HG03439 (cell line): ENCODE measurements around the gene NCSTN.

ENCODE experiments used
- ATAC-seq: cut with Tn5 transposase; IDR thresholded peaks from one replicate; pipeline ENCODE4 v1.9.1; 2021; ENCODE audit warnings: mild to moderate bottlenecking, moderate library complexity; ENCODE audit not compliant: unreplicated experiment

Gene NCSTN

GRCh38 chr1:160346958-160347357 lies 3.8 kb downstream of the NCSTN start:
- ATAC-seq: no peak

- no peak for ATAC-seq
Measured at GRCh38 chr1:160351629-160352028, 8.4 kb downstream of the NCSTN start.

- no peak for ATAC-seq
Measured at GRCh38 chr1:160352555-160352954, 9.4 kb downstream of the NCSTN start.

- no peak for ATAC-seq
Measured at GRCh38 chr1:160353223-160353622, 10.0 kb downstream of the NCSTN start.

DNA sequence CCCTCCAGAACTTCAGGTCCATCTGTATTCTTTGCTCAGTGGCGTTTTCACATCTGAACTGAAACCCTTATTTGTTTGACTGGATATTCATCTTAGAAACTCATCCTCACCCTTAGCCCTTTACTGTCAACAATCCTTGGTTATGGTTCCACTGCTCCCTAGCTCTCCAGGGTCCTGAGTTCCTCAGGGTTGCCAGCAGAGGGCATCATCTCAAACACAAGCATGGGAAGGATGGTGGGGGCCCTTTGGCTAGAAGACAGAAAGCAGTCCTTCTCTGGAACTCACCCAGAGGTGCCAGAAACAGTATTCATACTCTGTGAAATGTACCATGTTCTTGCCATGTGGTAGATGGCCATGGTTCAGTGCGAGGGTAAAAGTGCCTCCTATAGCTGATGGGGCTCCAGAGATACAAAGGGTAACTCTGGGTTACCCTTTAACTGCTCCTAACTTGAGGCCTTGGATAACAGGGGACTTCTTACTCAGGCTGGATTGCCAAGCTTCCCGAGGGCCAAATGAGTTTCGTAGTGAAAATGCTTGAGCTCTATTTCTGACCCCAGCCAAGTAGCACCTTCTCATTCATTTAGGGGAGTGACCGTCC lies 11.3 kb downstream of the NCSTN start:
- ATAC-seq: no peak

DNA sequence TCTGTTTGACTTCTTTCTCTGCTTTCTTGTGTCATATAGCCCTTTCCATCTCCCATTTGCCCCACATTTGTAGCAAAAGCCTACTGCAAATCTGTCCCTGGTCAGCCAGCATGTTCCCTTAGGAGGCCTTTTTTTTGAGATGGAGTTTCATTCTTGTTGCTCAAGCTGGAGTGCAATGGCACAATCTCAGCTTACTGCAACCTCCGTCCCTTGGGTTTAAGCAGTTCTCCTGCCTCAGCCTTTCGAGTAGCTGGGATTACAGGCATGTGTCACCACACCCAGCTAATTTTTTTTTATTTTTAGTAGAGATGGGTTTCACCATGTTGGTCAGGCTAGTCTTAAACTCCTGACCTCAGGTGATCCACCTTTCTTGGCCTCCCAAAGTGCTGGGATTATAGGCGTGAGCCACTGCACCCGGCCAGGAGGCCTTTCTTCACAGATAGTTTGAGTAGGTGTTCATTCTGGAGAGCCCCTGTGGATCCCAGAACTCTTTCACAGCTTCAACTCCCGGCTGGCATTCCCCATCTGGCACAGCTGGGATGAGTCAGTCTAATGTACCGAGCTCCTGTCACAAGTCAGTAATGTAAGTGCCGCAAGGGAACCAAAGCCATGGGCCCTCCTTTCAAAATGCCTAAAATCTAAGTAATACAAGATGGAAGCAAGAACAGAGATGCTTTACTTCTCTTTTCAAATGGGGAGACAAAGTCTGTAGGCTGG lies 14.3 kb downstream of the NCSTN start:
- ATAC-seq: no peak

DNA sequence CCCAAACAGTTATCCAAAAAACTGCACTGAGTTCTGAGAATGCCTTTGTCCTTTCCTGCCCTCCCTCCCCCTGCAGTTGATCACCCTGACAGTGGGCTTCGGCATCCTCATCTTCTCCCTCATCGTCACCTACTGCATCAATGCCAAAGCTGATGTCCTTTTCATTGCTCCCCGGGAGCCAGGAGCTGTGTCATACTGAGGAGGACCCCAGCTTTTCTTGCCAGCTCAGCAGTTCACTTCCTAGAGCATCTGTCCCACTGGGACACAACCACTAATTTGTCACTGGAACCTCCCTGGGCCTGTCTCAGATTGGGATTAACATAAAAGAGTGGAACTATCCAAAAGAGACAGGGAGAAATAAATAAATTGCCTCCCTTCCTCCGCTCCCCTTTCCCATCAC lies 14.9 kb downstream of the NCSTN start:
- no peak for ATAC-seq

GRCh38 chr1:160359559-160360226 lies 16.5 kb downstream of the NCSTN start:
- no peak for ATAC-seq

- no peak for ATAC-seq
Measured at GRCh38 chr1:160360227-160360695, 17.1 kb downstream of the NCSTN start.

DNA sequence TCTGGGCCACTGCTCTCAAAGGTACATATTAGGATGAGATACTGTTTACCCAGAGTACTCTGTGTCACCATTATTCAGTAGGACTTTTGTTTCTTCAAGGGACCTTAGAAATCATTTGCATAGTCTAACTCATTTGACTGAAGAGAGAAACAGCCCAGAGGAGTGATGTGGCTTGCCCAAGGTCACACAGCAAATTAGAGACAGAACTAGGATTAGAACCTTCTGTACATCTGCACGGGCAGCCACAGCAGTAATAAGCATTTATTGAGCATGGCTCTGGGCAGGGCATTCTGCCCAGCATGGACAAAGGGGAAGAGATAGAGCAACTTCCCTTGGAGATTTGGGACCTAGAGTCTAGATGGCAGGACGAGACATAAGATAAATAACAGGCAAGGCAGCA lies 18.0 kb downstream of the NCSTN start:
- ATAC-seq: no peak

DNA sequence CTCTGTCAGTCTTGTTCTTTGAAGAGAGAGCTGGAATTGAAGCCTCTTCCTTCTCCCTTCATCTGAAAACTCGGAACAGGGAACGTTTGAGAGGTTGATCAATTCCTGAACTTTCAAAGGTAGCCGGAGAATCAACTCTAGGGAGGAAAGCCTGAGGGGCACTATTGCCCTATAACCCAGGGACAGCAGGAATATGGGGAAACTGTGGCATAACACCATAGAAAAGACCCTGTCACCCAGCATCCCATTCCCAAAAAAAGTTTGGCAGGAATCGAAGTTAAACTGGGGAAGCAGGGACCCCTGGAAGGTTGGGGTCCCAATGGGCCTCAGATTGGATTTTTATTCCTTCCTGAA lies 18.6 kb downstream of the NCSTN start:
- ATAC-seq: no peak

DNA sequence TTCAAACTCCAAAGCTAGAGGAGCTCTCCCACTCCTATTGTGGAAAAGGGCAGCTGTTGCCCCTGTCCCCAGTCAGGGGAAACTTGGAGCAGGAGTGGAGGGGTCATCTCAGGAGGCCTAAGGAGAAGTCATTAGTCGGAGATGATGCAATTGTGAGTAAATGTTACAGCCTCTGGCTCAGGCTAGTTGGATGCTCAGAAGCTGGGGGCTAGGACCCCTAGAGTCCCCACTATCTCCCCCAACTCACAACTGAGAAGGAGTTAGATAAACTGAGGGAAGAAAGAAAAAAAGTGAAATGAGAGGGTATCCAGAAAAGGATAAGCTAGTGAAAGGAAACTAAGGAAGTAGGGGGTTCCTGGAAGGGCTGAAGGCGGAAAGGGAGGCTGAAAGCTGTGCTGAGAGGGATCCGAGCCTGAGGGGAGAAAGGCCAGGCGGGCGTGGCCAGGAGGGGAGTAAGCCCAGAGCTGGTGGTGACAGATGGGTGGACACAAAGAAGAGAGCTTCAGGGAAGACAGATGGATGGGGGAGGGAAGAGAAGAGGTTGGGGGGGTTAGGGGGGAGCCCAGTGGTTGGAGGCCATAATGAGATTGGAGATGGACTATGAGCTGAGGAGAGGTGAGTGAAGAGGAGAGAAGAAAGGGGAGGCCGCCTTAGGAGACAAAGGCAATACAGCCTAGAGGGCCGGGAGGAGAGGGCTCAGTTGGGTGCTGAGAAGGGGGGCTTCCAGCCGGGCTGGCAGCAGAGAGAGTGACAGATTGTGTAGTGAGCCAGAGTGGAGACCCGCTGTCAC lies 19.2 kb downstream of the NCSTN start:
- no peak for ATAC-seq

DNA sequence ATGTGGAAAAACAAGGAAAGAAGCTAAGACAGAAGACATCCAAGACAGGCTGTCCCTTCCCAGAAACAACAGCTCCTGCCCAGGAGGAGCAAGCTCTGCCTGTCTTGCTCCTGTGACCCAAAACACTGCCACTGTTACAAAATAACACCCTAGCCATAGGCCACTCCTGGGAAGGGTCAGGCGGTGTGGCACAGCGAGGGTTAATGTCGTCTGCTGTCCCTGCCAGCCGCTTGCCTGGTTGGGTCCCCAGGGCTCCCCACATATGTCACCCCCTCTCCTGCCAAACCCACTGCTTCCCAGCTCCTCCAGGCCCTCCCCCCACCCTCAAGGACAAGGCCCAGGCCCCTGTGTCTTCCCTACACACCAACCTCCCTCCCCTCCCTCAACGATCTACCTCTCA lies 19.8 kb downstream of the NCSTN start:
- no peak for ATAC-seq

DNA sequence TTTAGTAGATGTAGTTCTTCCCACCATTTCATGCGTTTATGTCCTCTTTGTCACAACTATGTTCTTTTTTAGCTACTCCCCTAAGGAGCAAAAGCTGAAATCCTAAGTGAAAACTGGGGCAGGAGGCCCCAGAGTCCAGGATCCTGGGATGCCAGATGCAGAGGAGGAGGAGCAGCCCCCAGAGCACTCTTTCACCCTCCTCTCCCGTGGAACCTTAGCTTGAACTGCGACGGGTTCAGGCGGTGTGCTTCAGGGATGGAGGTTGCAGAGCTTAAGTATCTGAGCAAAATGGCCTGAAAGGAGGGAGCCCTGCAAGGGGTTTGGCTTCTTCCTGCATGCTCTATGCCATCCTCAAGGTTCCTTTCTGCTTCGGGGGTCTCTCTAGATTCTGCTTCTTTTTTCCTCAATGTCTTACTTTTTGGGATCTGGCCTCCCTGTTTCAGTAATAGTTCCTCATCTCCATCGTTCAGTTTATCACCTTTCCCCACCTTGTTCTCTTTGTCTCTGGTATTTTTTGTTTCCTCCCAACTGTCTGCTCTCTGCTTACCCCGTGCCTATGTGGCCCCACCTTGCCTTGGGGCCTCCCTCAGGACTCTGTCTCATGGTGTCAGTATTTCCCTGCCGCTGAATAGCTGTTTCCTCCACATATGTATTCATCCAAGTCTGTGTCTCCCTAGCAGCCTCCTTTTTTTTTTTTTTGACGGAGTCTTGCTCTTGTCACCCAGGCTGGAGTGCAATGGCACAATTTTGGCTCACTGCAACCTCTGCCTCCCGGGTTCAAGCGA lies 21.0 kb downstream of the NCSTN start:
- ATAC-seq: no peak

GRCh38 chr1:160365325-160365724 lies 22.1 kb downstream of the NCSTN start:
- no peak for ATAC-seq

DNA sequence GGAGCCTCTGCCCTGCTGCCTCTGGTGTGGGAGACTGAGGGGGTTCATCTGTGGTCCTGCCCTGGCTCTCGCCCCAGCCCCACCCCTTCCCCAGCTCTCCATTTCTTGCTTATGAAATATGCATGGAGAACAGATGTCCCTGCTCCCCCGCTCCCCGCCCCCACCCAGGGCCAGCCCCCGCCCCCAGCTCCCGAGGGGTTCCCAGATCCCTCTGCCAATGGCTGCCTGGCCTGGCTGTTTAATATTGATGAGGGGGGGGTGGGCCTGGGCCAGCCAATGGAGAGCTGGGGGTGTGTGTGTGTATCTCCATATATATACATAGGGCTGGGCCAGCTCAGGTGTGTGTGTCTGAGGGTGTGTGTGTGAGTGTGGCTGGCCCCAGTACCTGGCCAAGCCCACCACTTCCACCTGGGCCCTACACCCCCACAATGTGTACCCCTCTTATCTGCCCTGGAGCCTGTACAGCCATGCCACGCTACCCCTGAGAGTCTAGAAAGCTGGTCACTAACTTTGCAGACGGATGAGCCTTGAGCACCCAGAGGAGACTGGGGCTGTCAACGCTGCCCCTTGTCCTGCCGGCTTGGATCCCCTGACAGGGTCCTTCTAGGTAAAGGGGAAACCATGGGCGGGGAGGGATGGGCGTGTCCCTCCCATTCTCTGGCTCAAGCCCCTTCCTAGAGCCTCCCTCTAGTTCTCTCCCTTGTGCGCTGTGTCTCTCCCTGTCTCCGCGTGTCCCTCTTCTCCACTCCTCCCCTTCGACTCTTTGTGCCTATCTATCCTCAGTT lies 23.7 kb downstream of the NCSTN start, which contains the start of gene NHLH1:
Gene NHLH1 (plus strand): TSS at position 341 of the 785 bp plus-strand sequence. CDS start 3,661 bp downstream, outside the sequence.
- ATAC-seq: no peak

- ATAC-seq: no peak
Measured at GRCh38 chr1:160367516-160367900, 24.3 kb downstream of the NCSTN start.

- ATAC-seq: no peak
Measured at GRCh38 chr1:160367934-160368923, 25.0 kb downstream of the NCSTN start.

DNA sequence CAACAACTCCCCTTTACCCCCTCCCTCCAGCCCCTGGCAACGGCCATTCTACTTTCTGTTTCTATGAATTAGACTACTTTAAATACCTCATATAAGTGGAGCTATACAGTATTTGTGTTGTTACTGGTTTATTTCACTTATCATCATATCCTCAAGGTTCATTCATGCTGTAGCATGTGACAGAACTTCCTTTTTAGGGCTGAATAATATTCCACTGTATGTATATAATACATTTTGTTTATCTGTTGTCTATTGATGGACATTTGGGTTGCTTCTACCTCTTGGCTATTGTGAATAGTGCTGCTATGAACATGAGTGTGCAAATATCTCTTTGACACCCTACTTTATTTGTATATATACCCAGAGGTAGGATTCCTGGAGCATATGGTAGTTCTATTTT lies 25.9 kb downstream of the NCSTN start:
- no peak for ATAC-seq
